GM12891 (cell line): ENCODE measurements around the gene ANK3.

Experiments
- POLR2A ChIP-seq: IDR thresholded peaks from 2 replicates; pipeline ENCODE4 v1.6.1; 2011; ENCODE audit warnings: low read depth, low read length, control low read depth
- POLR2AphosphoS5 ChIP-seq: IDR thresholded peaks from 2 replicates; pipeline ENCODE4 v1.6.1; 2011; ENCODE audit warnings: low read depth, low read length, control low read depth
- POU2F2 ChIP-seq: IDR thresholded peaks from 2 replicates; pipeline ENCODE4 v1.6.1; 2011; ENCODE audit warnings: low read depth, mild to moderate bottlenecking, control low read depth, low read length, moderate library complexity
- SPI1 ChIP-seq: IDR thresholded peaks from 2 replicates; pipeline ENCODE4 v1.6.1; 2011; ENCODE audit warnings: low read depth, low read length, control low read depth

GRCh38 chr10:59993931-59994330 lies 395.7 kb downstream of the ANK3 start:
- no peak for TF ChIP-seq POLR2AphosphoS5
- no peak for TF ChIP-seq POU2F2
- TF ChIP-seq POLR2A = no peak
- no peak for TF ChIP-seq SPI1
